ENCODE results near the gene CPLX4.

DNA sequence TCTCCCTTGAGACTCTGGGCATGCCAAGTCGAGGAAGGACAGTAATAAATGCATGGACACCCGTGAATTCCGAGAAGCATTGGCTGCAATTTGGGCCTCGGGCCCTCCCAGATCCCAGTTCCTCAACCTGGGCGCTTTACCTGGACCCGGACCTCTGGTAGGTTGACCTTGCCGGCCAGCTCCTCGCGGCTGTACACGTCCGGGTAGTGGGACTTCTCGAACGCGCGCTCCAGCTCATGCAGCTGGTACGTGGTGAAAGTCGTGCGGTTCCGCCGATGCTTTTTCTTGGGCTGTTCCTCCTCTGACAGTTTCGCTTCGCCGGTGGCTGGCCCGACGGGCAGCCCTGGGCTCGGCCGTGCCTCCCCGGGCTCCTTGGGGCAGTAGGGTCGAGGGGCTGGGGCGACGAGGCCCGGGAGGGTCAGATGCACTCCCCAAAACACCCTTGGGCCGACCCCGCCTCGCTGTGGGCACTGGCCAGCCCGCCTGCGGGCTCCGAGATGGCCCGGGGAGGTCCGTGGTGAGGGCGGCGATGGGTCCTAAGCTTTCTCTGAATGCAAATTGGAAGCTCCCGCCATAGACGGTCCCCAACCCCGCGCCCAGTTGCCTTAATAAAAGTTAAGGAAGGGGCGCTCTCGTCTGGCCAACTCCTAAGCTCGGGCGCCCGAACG, 46.1 kb downstream of the CPLX4 start:
- TF ChIP-seq, protein P1, sequence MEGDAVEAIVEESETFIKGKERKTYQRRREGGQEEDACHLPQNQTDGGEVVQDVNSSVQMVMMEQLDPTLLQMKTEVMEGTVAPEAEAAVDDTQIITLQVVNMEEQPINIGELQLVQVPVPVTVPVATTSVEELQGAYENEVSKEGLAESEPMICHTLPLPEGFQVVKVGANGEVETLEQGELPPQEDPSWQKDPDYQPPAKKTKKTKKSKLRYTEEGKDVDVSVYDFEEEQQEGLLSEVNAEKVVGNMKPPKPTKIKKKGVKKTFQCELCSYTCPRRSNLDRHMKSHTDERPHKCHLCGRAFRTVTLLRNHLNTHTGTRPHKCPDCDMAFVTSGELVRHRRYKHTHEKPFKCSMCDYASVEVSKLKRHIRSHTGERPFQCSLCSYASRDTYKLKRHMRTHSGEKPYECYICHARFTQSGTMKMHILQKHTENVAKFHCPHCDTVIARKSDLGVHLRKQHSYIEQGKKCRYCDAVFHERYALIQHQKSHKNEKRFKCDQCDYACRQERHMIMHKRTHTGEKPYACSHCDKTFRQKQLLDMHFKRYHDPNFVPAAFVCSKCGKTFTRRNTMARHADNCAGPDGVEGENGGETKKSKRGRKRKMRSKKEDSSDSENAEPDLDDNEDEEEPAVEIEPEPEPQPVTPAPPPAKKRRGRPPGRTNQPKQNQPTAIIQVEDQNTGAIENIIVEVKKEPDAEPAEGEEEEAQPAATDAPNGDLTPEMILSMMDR (optimal IDR thresholded peaks at IDR 0.05 in 1 of 3, IDR thresholded peaks at IDR 0.05 in 1 of 3, conservative IDR thresholded peaks at IDR 0.05 in 1 of 3; ENCODE audit: extremely low read depth in 1 of 3, insufficient read depth in 2 of 3, low read length in 3 of 3), result no peak
- peak; percentile 91 for TF ChIP-seq EZH2 (IDR thresholded peaks at IDR 0.05; ENCODE audit: low read length)

Measured in keratinocyte (primary cell).